HCT116 (cell line): ENCODE data around the gene ADD2. TPM values are rescaled to one million over a fixed set of nuclear protein-coding genes. Genes with fewer than 3 reads are reported as not detected.

Experiments used
- ATAC-seq: fragments of 200-7000 bp; cut with Tn5 transposase; 2 replicates; pipeline ENCODE4 v1.9.1; 2020; ENCODE audit warnings: mild to moderate bottlenecking, moderate library complexity
- BruUV-seq: library from RNA; stranded (reverse); fragments of 400-500 nt; replicated peaks from 2 replicates; lab custom pipeline; 2021; lab: Mats Ljungman, UMichigan
- CTCF ChIA-PET: fragments of 300-600 bp; sonication (Branson Sonifier 250); formaldehyde crosslinking; loops from one replicate; lab custom pipeline; 2021; ENCODE audit warnings: antibody characterized with exemption; lab: Charles Lee
- POLR2A ChIA-PET: fragments of 300-600, 350-600 bp; sonication (Branson Sonifier 250); formaldehyde crosslinking; loops from one replicate; lab custom pipeline; 2021; ENCODE audit warnings: antibody characterized with exemption; lab: Charles Lee
- RAD21 ChIA-PET, 2 experiments: fragments of 300-600 bp; sonication (Branson Sonifier 250); formaldehyde crosslinking; loops; one replicate each; lab custom pipeline; 2023; ENCODE audit warnings: low total read pairs in 2 of 2; ENCODE audit not compliant: uncharacterized antibody in 2 of 2, unreplicated experiment in 2 of 2, low non-redundant PET in 1 of 2; lab: Charles Lee
- DNase-seq: peaks from one replicate; pipeline ENCODE4 v3.0.0-alpha.2; 2010; ENCODE audit warnings: low read depth, low spot score
- H2AFZ ChIP-seq: fragments of 200-600 bp; shearing (Covaris generic), sonication (generic); 2 replicates; pipeline ENCODE4 v1.6.1; 2017; ENCODE audit warnings: low read depth, mixed run types, mixed read lengths, antibody characterized with exemption, low read length; ENCODE audit not compliant: poor library complexity, severe bottlenecking
- H3K27ac ChIP-seq: 2 replicates; pipeline ENCODE4 v1.5.1; 2012; ENCODE audit warnings: low read depth, low read length
- H3K27me3 ChIP-seq: fragments of 200-600 bp; sonication (generic); 2 replicates; pipeline ENCODE4 v1.6.1; 2016; ENCODE audit warnings: mixed run types, low read length, mixed read lengths; ENCODE audit not compliant: insufficient read depth
- H3K36me3 ChIP-seq, 2 experiments: fragments of 200-500 bp in 1 of 2; fragments of 200-600 bp in 1 of 2; sonication (Bioruptor generic) in 1 of 2; sonication (generic) in 1 of 2; 2 replicates each; pipeline versions ENCODE4 v1.5.1 to v1.6.1; 2014 to 2016; ENCODE audit warnings: low read length in 2 of 2, inconsistent platforms in 1 of 2, mixed read lengths in 1 of 2, mixed run types in 1 of 2; ENCODE audit not compliant: insufficient read depth in 2 of 2, control insufficient read depth in 1 of 2
- H3K4me1 ChIP-seq, 2 experiments: fragments of 200-600 bp in 1 of 2; sonication (generic) in 1 of 2; 2 replicates each; pipeline versions ENCODE4 v1.5.1 to v1.6.1; 2012 to 2017; ENCODE audit warnings: low read length in 2 of 2, inconsistent platforms in 1 of 2, mild to moderate bottlenecking in 1 of 2, mixed read lengths in 1 of 2, mixed run types in 1 of 2, moderate library complexity in 1 of 2; ENCODE audit not compliant: insufficient read depth in 2 of 2, control insufficient read depth in 1 of 2
- H3K4me2 ChIP-seq: fragments of 200-600 bp; sonication (generic); 2 replicates; pipeline ENCODE4 v1.6.1; 2017; ENCODE audit warnings: mixed run types, low read length, mixed read lengths
- H3K4me3 ChIP-seq, 2 experiments: fragments of 200-600 bp in 1 of 2; sonication (generic) in 1 of 2; replicated peaks in 1 of 2; 2 replicates each; pipeline ENCODE4 v1.5.1; 2011 to 2016; ENCODE audit warnings: low read length in 2 of 2, control low read depth in 1 of 2, low read depth in 1 of 2, mild to moderate bottlenecking in 1 of 2, mixed read lengths in 1 of 2, mixed run types in 1 of 2
- H3K79me2 ChIP-seq: fragments of 200-600 bp; sonication (generic); 2 replicates; pipeline ENCODE4 v1.6.1; 2017; ENCODE audit warnings: mild to moderate bottlenecking, mixed run types, low read length, moderate library complexity, mixed read lengths; ENCODE audit not compliant: insufficient read depth
- H3K9ac ChIP-seq: fragments of 200-600 bp; sonication (generic); 2 replicates; pipeline ENCODE4 v1.6.1; 2016; ENCODE audit warnings: low read length, mixed read lengths
- H3K9me2 ChIP-seq: fragments of 200-600 bp; sonication (generic), shearing (Covaris generic); 2 replicates; pipeline ENCODE4 v1.6.1; 2017; ENCODE audit warnings: mixed run types, mild to moderate bottlenecking, moderate library complexity; ENCODE audit not compliant: insufficient read depth
- H3K9me3 ChIP-seq, 2 experiments: fragments of 200-500 bp in 1 of 2; fragments of 200-600 bp in 1 of 2; sonication (Bioruptor generic) in 1 of 2; sonication (generic) in 1 of 2; 2 replicates each; pipeline ENCODE4 v1.6.1; 2014 to 2017; ENCODE audit warnings: low read length in 2 of 2, mixed read lengths in 2 of 2, inconsistent platforms in 1 of 2, low read depth in 1 of 2, mild to moderate bottlenecking in 1 of 2, mixed run types in 1 of 2, moderate library complexity in 1 of 2; ENCODE audit not compliant: control insufficient read depth in 1 of 2, insufficient read depth in 1 of 2
- H4K20me1 ChIP-seq: fragments of 200-600 bp; sonication (generic), shearing (Covaris generic); 2 replicates; pipeline ENCODE4 v1.6.1; 2017; ENCODE audit warnings: mixed run types, mild to moderate bottlenecking, moderate library complexity; ENCODE audit not compliant: insufficient read depth
- CEBPB ChIP-seq: IDR thresholded peaks from 2 replicates; pipeline ENCODE4 v1.6.1; 2012; ENCODE audit warnings: low read depth
- EZH2 ChIP-seq: fragments of 200-600 bp; sonication (generic); IDR thresholded peaks from 2 replicates; pipeline ENCODE4 v1.6.1; 2017; ENCODE audit warnings: antibody characterized with exemption, mixed run types
- JUND ChIP-seq: IDR thresholded peaks from 2 replicates; pipeline ENCODE4 v1.6.1; 2012
- REST ChIP-seq: IDR thresholded peaks from 2 replicates; pipeline ENCODE4 v1.6.1; 2012; ENCODE audit warnings: low read depth
- SRF ChIP-seq: IDR thresholded peaks from 2 replicates; pipeline ENCODE4 v1.6.1; 2012; ENCODE audit warnings: low read depth
- TCF7L2 ChIP-seq: IDR thresholded peaks from 2 replicates; pipeline ENCODE4 v1.7.0; 2011; ENCODE audit warnings: borderline replicate concordance, inconsistent platforms; ENCODE audit not compliant: insufficient read depth, insufficient read length; ENCODE audit errors: extremely low read depth
- YY1 ChIP-seq: IDR thresholded peaks from 2 replicates; pipeline ENCODE4 v1.6.1; 2011; ENCODE audit warnings: low read length, low read depth, moderate library complexity, mild to moderate bottlenecking; ENCODE audit not compliant: insufficient replicate concordance; ENCODE audit errors: extremely low read depth
- ZFX ChIP-seq: fragments of 450-650 bp; IDR thresholded peaks from 2 replicates; pipeline ENCODE4 v1.6.1; 2017
- intact Hi-C: fragments of 100-400 bp; cut with micrococcal nuclease; formaldehyde crosslinking; loops from 2 replicates; pipeline ENCODE4 v1.10.0; 2022
- total RNA-seq: library from RNA; stranded (reverse); gene quantifications from one replicate; pipeline ENCODE4 v1.2.1, GENCODE V29; 2021; ENCODE audit not compliant: unreplicated experiment

ADD2 gene
- total RNA-seq, 1 experiment from 2014 or later = 0.15 TPM

DNA sequence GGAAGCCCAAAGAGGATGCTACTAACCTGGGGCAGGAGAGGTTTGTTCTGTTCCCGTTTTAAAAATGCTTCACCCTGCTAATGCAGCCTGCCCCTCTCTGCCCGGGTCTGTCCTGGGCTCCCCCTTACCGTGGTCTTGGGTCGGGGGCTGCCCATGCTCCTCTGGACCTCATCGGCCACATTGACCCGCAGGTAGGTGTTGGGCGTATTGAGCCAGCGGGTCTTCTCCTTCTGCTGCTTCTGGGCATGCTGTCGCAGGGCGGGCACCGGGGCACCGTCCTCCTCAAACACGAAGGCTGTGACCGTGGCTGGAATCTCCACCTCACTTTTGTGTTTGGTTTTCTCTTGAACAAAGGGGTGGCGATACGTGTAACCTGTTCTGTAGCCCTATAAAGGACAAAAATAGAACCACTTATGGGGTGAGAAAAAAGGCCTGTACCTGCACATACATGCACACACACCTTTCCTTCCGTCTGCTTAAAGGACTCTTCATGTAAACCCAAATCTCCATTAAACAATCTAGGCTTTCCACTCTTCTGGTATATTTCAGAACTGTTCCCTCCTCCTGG, 89.3 kb downstream of the ADD2 start:
- TF ChIP-seq CEBPB (no peak), EZH2 (no peak), ZFX (no peak), JUND (no peak), YY1 (no peak), SRF (no peak), TCF7L2 (no peak), REST (no peak)
- Histone ChIP-seq H3K79me2 (no peaks in the 10 kb centered on the region), H3K27me3 (no peaks in the 10 kb centered on the region), H3K4me3 (no peak overlapping the region), H2AFZ (no peak overlapping the region), H3K9me3 (no peaks in the 10 kb centered on the region), H3K4me1 (no peaks in the 10 kb centered on the region), H3K27ac (no peak overlapping the region), H4K20me1 (no peaks in the 10 kb centered on the region), H3K9ac (no peak overlapping the region), H3K9me2 (no peaks in the 10 kb centered on the region), H3K36me3 (no peaks in the 10 kb centered on the region), H3K4me2 (no peak overlapping the region)
- ChIA-PET CTCF (interaction anchor here (1.6 kb wide), 1 partner anchor 8 kb away, joined by 4 read pairs; no protein-coding TSS in a partner anchor), POLR2A (no interaction called here), RAD21 (no interaction called here)
- DNase-seq (no peak), ATAC-seq (no peak)
- intact Hi-C loops = no loop called here
- BruUV-seq = no TSS peak
